Activated CD4-positive, CD25-positive, alpha-beta regulatory T cell treated with anti-CD3 and anti-CD28 coated beads, Interleukin-2, amount 50 U/mL, for 16 hours (primary cell): ENCODE measurements around the gene RAD51B.
"Not testable (repeated sequence)": the region's sequence is repeated elsewhere in the genome, so short reads cannot be mapped to it uniquely, and the experiment has no call there.

ENCODE experiments used
- DNase-seq: peaks from one replicate; pipeline ENCODE4 v3.0.0-alpha.2; 2020; ENCODE audit warnings: low read depth, low spot score

The RAD51B gene

DNA sequence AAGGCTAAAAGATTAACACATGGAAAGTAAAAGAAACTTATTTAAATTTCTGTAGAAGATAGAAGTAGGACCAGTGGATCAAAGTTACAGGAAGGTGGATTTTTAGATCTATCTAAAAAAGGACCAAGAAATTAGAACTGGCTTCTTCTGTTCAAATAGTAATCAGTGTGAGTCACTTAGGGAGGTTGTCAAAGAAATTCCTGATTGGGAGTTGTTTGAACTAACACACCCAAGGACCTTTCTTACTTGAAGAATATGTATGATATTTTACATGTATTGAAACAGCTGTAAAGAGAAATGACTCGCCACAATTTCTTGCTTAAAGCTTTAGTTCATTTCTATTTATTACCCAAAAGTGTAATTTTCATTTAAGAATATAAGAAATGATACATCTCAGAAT lies 256.9 kb downstream of the RAD51B start:
- no peak for DNase-seq

DNA sequence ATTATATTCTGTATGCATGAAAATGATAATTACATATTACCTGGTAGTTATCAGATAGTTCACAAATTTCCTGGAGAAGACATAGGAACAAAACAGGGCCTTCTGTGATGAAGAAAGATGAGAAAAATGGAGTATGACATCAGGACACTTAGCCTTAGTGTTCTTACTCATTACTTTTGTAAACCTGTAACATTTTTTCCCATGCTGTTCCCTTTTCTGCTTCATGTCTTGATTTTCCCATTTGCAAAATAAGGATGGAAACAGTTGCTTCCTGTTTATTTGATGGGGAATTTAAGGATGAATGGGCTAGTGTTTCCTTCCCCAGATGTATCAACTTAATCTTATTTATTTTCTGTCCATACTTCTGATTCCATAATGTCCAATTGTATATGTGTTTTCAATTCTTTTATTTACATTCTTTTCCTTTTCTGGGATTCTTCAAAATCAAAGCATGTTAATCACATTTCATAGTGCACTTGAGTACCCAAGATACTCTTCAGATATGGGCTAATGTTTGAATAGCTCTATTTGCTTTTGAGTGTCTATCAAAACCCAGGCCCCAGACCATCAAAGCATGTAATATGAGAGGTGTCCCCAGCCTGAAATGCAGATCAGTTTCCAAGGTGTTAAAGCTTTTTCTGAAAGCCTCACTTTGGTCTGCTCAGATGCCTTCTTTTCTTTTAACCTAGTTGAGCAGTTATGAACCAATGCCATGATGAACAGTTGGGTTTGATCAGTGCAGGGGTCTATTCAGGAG lies 260.5 kb downstream of the RAD51B start:
- DNase-seq: no peak

DNA sequence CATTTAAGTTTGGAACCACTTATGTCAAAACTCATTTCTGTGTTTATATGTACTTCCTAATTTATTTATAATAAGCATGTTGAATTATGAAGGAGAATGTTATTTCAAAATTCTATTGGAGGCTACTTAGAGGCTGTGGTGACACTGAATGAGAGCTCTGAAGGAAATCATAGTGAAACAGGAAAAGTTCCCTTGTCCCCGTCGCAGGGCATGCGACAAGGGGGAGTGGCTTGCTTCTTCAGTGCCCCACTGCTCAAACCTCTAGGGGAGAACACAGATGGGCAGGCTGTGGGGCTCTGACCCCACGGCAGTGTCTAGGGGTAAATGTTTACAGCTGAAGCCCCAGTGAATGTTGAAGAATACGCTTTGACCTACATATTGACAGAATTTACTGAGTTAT lies 261.9 kb downstream of the RAD51B start:
- DNase-seq: no peak

DNA sequence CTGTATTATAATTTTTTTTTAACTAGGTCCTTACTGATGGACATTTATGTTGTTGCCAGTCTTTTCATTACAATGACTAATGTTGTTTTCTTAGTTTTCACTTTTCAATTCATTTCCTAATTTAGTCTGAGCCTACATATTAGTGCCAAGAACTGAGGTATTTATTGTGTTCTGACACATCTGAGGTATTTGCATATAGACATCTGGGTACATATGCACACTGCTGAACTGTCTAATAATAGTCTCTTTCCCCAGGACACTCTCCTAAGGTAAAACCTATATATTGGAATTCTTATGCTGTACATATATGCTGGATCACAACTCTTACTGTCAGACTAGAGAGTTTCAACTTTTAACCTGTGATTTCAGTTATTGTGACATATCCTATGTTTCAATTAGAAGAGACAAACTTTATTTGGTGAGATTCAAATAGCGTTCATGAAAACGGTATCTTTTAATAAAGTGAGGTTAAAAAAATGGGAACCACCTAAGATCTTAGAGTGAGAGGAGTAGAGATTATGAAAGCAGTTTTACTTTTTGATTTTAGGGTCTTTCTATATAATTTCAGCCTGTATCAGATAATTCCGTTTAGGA lies 263.2 kb downstream of the RAD51B start:
- DNase-seq: no peak

DNA sequence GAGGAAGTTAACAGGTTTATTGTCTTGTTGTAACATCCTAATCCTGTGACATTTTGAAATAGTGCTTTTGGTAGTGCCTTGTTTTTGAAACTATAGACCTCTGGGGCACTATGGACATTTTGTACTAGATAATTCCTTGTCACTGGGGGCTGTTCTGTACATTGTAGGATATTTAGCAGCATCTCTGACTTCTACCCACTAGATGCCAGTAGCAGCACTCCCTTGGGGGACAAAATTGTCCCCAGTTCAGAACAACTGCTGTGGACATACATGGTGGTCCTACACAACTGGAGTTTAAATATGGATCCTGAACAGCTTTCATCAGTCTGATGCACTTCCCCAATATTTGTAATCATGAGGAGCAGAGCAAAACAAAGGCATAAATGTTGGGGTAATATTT lies 264.7 kb downstream of the RAD51B start:
- no peak for DNase-seq

DNA sequence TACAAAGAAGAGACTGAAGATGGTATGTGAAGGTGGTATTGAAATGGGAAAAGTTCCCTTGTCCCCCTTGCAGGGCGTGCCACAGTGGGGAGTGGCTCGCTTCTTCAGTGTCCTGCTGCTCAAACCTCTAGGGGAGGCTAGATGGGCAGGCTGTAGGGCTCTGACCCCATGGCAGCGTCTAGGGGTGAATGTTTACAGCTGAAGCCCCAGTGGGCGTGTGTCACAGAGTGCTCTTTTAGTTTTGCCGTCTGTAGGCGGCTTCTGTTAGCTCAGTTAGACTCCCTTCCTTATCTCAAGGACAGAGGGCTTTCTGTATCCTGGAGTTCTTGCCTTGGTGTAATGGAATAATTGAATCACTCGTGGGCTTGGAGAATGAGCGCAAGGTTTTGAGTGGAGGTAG lies 266.2 kb downstream of the RAD51B start:
- DNase-seq: no peak

DNA sequence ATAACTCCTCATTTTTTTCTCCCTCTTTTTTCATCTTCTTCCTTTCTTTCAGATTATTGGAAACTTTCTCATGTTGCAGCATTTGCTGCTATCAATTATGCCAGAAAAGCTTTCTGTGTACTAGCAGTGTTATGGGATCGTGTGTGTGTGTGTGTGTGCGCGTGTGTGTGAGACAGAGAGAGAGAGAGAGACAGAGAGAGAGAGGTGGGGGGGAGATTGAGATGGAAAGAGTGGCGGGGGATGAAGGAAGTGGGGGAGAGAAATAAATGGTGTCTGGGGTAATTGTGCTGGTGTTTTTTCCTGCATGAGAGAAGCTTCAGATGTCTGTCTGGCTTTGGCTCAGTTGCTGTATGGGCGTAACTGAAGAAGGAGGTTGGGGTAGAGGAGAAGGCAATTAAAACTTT lies 268.9 kb downstream of the RAD51B start:
- DNase-seq: no peak

DNA sequence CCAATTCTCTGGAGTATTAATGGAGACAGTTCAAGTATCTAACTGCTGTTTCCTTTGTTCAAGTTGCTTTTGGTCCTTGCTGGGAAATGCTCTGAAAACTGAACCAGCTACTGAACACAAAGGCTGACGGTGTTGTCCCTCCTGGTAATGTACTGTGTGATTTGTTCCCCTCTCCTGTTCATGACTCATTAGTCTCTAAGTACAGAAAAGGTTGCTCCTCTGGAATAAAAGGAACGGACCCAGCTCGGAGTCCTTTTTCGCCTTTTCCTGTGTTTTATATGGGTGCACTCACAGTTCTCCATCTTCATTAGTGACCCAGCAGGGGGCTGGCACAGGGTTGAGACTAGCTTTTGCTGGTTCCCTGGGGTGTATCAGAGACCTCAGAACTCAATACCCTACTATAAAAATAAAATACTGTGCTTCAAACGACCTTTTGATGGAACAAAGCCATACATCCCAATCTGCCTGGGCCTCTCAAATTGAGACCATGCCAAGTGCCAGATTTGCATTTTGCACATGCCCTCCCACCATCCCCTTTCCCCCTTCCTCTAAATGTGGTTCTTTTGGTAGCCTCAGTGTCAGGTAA lies 269.7 kb downstream of the RAD51B start:
- no peak for DNase-seq

DNA sequence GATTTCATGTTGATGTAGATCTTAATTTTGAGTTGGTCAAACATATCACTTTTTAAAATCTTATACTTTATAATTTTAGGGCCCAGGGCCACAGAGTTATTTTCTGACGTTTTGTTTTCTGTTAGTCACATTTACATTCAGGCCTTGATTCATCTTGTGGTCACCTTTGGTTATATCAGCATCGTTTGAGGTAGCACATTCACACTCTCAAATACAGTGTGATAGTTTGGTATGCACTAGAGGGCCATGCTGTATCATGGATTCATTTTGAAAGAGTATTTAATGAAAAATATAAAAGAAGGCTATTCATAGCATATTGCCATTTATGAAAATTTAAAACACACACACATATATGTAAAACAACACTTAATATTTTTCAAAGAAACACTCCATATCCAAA lies 274.6 kb downstream of the RAD51B start:
- DNase-seq: no peak

DNA sequence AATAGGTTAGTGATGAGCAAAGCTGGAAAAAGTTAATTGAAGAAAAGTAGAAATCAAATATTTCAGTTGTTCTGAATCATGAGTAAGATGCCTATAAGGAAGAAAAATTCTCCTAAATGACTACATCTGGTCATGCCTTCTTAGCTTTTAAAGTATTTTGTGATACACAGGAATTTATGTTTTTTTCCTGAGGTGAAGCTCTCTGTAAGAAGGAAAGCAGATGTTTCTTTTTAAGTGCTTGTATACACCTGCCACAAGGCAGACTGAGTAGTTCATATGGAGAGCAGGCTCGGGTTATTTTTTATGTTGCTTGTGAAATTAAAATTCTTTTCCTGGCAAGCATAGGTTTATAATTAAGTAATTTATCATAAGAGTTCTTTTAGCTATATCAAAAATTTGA lies 275.2 kb downstream of the RAD51B start:
- no peak for DNase-seq

DNA sequence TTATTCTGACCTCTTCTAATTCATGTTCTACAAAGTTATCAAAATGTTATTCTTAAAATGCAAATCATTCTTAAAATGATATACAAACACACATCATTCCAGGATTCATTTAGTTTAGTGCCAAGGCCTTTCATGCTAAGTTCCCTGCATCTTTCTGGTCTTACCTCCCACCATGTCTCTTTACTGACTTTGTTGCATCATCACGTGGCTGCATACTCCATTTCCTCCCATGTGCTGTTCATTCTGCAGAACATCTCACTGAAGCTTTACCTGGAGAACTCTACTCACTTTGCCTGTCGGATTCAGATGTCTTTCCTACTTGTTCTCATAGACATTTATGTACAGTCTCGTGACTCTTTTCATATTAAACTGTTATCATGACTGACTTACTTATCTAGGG lies 278.1 kb downstream of the RAD51B start:
- DNase-seq: no peak

DNA sequence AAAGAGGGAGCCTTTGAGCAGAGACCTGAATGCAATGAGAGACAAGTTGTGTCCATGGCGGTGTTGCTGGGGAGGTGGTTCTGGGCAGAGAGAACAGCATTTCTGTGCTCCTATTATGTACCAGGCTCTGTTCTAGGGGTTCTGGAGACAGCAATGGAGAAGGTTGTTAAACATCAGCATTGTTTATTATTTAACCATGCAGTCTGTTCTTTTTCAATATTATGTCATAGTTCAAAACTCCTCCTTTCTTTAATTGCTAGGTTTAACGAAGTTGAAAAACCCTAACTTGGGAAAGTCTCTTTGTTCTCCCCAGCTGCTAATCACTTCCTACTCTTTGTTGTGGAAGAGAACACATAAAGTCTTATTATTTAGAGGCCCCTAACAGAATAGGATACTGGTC lies 279.3 kb downstream of the RAD51B start:
- no peak for DNase-seq

DNA sequence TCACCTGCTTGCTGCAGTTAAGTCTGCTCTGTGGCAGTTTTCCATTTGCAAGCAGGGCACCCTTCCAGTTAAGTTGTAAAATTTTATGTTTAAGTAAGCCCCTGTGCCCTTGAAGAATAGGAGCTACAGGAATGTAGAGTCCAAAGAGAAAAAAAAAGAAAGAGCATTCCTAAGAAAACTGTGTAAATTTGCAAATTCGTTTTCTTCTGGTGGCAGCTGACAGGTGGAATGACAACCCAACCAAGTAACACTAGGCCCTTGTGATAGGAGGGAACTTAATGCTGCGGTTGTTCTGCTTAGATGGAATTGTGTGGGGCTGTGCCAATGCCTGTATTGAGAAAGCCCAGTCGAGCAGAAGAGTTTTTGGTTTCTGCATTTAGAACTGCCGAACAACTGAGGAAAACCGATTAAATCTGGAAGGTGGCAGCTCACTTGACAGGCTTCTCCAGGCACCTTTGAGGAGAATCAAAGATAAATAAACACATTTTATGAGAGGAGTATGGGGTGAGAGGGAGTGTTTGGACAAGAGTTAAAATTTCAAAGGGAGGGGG lies 280.0 kb downstream of the RAD51B start:
- DNase-seq: no peak

DNA sequence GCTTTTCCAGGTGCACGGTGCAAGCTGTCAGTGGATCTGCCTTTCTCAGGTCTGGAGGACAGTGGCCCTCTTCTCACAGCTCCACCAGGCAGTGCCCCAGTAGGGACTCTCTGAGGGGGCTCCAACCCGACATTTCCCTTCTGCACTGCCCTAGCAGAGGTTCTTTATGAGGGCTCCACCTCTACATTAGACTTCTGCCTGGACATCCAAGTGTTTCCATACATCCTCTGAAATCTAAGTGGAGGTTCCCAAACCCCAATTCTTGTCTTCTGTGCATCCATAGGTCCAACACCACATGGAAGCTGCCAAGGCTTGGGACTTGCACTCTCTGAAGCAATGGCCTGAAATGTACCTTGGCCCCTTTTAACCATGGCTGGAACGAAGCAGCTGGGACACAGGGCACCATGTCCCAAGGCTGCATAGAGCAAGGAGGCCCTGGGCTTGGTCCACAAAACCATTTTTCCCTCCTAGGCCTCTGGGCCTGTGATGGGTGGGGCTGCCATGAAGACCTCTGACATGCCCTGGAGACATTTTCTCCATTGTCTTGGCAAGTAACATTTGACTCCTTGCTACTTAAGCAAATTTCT lies 282.2 kb downstream of the RAD51B start:
- DNase-seq: not testable (repeated sequence)

DNA sequence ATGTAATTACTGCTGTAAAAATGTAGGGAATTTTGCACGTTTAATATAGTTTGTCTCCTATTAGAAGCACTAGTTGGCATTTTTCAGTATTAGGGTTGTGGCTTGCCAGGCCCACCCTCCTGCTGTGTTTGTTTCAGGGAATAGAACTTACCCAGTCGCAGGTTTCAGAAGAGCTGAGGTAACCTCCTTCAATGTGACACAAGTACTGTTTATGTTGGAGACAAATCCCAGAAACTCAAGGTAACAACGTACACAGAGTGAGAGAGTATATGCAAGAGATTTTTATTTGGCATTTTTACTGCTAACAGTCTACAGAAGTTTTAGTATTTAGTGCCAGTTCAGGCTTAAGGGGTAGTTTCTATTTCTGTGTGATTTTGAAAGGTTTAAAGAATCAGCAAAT lies 284.3 kb downstream of the RAD51B start:
- no peak for DNase-seq

DNA sequence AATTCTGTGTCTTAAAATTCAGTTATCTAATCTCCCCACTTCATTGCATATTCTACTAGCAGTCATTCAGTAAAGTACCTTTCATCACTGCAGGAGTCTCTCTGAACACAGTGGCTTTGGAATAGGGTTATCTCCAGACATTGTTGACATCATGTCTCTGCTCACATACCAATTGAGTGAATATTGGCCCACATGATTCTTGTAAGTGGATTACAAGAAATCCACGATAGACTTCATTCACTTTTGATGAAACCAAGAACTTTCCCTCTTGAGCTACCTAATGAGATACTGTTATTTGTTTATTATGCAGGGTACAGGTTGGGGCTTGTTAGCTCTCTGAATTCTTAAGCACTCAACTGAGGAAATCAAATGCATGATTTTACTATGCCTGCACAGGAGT lies 284.9 kb downstream of the RAD51B start:
- no peak for DNase-seq

DNA sequence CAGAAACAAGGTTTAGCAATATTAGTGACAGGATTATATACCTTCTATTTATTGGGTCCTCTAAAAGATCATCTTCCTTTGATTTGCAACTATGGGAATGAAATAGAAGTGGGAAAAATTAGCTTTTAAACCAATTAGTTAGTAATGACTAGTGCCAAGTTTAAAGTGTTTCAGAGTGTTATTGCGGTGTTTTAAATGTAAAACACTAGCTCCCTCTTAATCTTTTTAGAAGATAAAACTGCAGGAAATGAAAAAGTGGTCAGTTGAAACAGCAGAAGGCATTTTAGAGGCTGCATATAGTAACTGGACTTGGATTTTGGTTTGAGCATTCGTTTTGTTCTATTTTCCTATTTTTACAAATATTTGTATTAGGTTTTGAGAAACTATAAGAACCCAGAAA lies 286.2 kb downstream of the RAD51B start:
- DNase-seq: no peak

DNA sequence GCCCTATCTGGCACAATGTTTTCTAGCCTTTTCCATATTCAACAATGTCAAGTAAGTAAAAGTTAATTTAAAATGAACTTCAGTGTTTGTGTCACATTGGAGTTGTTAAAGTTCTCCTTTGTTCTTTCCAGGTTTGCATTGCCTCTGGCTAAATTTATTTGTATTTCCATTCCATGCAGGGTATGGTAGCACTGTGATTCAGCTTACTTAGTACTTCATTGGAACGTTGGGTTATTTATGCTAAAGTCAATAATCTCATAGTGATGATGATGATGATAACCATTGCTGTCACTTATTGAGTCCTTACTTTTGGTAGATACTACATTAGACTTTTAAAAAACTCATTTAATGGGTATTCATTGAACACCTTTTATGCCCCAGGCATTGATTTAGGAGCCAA lies 286.9 kb downstream of the RAD51B start:
- no peak for DNase-seq

DNA sequence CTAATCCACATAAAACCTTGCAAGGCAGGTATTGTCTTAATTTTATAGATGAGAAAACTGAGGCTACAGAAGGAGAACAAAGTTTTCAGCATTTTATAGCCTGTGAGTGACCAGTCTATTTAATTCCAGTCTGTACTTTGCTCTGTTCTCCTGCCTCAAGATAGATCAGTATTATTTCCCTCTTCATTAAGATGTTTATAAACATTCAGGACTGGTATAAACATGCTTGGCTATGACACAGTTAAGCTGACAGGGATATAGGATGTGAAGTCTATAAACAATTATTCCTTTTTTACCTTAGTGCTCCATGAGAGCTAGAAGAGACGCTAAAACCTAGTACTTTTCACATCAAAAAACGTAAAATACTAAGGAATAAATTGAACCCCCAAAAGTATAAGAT lies 287.3 kb downstream of the RAD51B start:
- no peak for DNase-seq

DNA sequence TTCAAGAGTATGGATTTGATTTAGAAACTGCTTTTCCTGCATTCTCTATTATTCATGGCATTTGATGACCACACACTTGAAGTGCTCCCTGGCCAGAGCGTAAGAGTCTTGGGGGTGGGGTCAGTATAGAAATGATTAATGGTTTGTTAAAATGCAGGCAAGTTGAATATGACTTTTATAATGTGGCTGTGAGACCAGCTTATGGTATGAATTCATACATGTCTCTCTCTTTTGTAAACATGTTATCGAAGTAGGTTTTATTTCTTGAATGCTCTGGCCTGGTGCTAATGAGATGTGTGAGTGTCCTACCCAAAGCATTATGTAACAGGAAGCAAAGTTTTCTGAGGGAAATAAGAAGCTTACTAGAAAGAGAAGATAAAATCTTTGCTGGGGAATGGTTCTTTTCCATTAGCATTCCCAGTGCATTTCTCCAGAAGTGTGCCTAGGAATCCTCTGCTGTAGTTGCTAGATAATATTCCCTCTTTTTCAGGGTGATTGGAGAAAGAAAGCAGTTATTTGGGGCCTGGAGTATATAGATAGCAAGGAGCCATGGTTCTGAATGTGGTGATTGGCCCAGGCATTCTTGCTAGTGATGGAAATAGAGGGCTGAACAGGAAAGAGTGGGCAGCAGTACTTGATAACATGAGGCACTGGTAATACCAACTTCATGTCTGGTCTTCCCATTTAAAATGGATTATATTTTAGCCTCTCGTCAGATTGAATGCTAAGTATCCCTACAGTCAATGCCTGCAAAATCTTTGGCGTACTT lies 289.7 kb downstream of the RAD51B start:
- DNase-seq: no peak

DNA sequence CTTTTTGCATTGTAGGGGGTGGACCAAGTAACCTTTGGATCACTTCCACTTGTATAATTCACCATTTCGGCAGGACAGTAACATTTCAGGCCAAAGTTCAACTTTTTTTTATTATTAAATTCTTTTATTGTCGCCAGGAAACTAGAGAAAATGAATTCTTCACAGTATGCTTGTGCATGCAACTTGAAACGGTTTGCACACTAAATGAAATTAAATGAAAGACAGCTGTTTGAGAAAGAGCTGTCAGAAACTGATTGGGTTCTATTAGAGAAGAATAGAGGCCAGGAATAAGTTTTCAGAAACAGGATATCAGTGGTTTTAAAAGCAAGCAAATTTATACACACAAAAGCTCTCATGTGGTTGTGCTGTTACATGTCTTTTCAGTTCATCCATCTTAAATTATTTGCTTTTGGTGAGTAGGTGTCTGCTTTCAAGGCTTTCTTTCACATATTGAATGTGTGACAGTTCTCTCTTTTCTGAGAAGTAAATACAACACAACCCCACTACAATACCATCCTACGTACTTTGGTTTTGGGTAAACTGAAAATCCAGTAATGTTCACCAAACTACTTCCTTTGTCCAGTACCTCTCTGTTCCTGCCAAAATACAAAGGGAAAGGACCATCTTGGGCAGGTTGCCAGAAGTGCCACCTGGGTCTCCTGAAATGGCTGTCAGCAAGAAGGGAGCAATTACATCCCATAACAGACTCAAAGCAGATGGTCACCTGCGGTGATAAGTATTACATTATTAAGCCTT lies 291.7 kb downstream of the RAD51B start:
- no peak for DNase-seq
